HG03196 (cell line): ENCODE results near the gene FADD.
"Not testable (repeated sequence)": the region's sequence is repeated elsewhere in the genome, so short reads cannot be mapped to it uniquely, and the experiment has no call there.

Experiments used
- ATAC-seq: cut with Tn5 transposase; IDR thresholded peaks from one replicate; pipeline ENCODE4 v1.9.1; 2021; ENCODE audit not compliant: unreplicated experiment

Gene FADD

GRCh38 chr11:70180906-70181305 lies 22.2 kb upstream of the FADD start:
- no peak for ATAC-seq

DNA sequence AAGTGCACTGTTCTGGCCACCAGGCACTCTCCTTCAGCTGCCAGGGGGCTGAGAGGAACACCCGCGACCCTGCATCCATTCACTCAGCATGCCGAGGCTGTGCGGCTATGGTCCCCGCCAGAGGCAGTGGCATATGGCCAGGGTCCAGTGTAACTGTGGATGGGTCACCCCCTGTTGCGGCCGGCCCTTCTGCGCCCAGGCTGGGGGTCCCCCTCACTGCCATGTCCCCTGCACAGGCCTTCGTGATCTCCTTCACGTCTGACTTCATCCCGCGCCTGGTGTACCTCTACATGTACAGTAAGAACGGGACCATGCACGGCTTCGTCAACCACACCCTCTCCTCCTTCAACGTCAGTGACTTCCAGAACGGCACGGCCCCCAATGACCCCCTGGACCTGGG lies 20.8 kb upstream of the FADD start:
- no peak for ATAC-seq

- ATAC-seq = no peak
Measured at GRCh38 chr11:70183032-70183431, 20.1 kb upstream of the FADD start.

- ATAC-seq = no peak
Measured at GRCh38 chr11:70183483-70184176, 19.5 kb upstream of the FADD start.

GRCh38 chr11:70184396-70184795 lies 18.7 kb upstream of the FADD start:
- no peak for ATAC-seq

GRCh38 chr11:70185348-70186055 lies 17.6 kb upstream of the FADD start:
- no peak for ATAC-seq

DNA sequence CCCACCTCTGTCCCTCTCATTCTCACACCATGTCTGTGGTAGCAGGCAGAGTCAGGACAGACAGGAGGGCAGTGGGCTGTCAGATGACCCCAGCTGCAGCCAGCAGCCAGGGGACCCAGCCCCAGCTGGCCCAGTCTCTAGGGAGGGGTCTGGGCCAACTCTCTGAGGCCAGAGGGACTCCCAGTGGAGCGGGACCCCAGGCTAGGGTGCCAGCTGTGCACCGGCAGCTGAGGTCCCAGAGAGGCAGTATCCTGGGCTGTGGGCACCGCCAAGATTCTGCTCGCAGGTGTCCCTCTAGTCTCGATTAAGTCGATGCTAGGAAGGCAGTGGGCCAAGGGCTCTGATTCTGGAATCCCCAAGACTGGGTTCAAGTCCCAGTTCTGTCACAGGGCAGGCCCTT lies 16.7 kb upstream of the FADD start:
- no peak for ATAC-seq

GRCh38 chr11:70186936-70187335 lies 16.2 kb upstream of the FADD start:
- no peak for ATAC-seq

DNA sequence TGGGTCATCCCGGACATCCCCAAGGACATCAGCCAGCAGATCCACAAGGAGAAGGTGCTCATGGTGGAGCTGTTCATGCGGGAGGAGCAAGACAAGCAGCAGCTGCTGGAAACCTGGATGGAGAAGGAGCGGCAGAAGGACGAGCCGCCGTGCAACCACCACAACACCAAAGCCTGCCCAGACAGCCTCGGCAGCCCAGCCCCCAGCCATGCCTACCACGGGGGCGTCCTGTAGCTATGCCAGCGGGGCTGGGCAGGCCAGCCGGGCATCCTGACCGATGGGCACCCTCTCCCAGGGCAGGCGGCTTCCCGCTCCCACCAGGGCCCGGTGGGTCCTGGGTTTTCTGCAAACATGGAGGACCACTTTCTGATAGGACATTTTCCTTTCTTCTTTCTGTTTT lies 15.3 kb upstream of the FADD start:
- no peak for ATAC-seq

DNA sequence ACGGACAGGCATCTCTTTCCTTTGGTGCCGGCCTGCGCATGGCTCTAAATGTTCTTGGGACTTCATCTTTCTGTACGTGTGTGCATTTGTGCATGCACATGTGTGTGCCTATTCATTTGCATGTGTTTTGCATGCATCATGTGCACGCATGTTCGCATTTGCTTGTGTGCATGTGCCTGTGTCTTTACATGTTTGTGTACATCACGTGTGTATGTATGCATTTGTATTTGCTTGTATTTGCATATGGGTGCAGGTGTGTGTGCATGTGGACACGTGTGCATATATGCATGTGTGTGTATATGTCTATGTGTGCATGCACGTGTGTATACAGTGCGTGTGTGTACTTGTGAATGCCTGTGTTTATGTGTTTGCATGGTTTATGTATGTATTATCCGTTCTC lies 13.5 kb upstream of the FADD start:
- ATAC-seq = no peak

GRCh38 chr11:70191495-70192140 lies 11.5 kb upstream of the FADD start:
- ATAC-seq = no peak

DNA sequence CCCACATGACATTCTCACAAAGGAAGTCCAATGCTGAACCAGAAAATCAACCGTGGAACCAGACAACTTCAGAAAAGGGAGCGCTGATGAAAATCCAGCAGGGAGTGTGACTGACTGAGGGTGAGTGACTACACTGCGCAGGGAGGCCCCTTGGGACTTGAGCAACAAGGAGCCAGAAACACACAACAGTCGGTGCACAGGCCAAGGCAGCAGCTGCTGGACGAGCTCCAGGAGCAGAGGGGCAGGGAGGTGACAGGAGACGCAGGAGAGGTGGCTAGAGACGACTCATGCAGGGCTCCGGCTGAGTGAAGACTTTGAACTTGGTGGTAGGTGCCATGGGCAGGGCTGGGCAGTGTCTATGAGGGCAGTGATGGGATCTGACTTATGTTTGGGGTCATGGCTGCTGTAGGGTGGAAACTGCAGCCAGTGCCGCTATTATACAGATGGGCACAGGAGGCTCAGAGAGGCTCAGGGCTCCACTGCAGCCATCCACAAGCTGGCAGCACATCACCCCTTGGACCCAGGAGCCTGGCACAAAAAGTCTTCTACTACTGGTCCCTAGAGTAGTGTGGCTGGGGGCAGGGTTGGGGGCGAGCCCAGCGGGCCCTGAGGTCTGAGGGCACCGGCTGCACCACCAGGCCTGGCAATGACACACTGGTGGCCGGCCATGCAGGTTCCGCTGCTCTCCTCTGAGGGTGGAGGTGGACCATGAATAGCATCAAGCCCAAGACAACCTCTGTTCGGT lies 10.3 kb upstream of the FADD start:
- no peak for ATAC-seq

- ATAC-seq = no peak
Measured at GRCh38 chr11:70193411-70194292, 9.4 kb upstream of the FADD start.

DNA sequence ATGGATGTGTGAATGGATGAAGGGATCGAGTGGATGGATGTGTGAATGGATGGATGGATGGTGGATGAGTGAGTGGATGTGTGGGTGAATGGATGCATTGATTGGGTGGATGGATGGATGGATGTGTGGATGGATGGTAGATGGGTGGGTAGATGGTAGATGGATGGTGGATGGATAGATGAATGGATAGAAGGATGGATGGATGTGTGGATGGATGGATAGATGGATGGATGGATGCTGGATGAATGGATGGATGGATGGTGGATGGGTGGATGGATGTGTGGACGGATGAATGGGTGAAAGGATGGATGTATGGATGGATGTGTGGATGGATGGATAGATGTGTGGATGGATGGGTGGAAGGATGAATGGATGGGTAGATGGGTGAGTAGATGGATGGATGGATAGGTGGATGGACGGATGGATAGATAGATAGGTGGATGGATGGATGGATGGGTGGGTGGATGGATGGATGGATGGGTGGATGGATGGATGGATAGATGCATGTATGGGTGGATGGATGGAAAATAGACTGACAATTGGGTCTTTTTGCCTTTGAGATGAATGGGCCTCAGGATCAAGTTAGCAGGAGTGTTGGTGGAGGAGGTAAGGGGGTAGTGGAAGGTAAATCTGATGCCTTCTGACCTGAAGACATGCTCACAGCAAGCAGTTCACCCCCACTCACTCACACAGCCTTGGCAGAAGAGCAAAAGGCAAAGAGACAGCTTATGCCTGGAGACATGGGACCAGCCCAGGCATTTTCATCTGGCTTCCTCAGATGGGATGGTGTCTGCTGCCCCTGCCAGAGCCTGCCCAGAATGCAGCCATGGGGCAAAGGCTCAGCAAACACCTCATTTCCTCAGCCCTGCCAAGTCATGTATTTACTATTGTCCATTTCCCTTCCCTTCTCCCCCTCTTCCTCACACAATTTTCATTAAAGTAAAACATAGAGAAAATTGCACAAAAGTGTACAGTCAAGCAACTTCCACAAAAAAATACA lies 8.0 kb upstream of the FADD start:
- no peak for ATAC-seq

GRCh38 chr11:70200212-70200844 lies 2.8 kb upstream of the FADD start:
- ATAC-seq = no peak

DNA sequence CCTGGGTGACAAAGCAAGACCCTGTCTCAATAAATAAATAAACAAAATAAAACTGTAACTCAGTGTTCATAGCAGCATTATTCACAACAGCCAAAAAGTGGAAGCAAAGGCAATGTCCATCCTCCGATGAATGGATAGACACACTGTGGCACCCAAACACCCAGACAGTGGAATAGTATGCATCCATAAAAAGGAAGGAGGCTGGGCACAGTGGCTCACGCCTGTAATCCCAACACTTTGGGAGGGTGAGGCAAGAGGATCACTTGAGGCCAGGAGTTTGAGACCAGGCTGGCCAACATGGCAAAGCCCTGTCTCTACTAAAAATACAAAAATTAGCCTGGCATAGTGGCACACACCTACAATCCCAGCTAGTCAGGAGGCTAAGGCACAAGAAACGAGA lies 2.0 kb upstream of the FADD start:
- ATAC-seq = not testable (repeated sequence)

DNA sequence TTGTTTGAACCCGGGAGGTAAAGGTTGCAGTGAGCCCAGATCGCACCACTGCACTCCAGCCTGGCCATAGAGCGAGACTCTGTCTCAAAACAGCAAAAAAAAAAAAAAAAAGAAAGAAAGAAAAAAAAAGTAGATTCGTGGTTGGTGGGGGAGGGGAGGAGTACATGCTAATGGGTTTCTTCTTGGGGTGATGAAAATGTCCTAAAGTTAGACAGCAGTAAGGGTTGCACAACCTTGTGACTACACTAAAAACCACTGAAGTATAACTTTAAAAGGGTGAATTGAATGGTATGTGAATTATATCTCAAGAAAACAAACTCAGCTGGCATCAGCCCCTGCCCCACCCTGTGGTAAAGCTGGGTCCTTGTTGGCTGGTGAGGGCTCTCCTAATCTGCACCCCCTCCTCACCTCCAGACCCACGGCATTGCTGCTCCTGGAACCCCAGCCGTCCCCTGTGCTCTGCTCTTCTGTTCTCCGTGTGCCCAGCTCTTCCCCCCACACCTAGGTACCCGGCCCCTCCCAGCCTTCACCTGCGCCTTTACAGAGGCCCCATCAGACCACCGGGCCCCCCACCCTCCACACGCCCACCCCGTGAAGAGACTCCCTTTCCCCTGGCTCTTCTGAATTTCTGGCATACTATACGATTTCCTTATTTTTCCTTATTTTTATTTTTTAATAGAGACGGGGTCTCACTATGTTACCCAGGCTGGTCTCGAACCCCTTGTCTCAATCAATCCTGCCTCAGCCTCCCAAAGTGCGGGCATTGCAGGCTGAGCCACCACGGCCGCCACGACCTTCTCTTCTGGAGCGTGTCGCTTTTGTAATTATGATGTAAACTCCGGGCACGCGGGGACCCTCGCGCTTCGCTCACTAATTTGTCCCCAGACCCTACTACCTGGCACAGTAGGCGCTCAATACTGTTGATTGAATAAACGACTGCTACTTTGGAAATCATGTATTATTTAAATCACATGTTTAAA lies 924 bp upstream of the FADD start:
- no peak for ATAC-seq
